Neural cell (in vitro differentiated cells): Measurements from ENCODE around the gene ANO8.

ENCODE experiments used
- CTCF ChIP-seq: fragments of 450-650 bp; IDR thresholded peaks from 2 replicates; pipeline ENCODE4 v1.5.1; 2014; ENCODE audit warnings: antibody characterized with exemption, mild to moderate bottlenecking, moderate library complexity; ENCODE audit not compliant: poor library complexity, severe bottlenecking
- EP300 ChIP-seq: fragments of 450-650 bp; conservative IDR thresholded peaks from 2 replicates; pipeline ENCODE4 v1.6.1; 2014; ENCODE audit warnings: antibody characterized with exemption, mild to moderate bottlenecking, moderate library complexity; ENCODE audit not compliant: poor library complexity, severe bottlenecking
- EZH2 ChIP-seq: fragments of 200-600, 300-800 bp; shearing (Covaris generic), sonication (generic); IDR thresholded peaks from 2 replicates; pipeline ENCODE4 v1.6.1; 2014; ENCODE audit warnings: antibody characterized with exemption, low read length, borderline replicate concordance, mild to moderate bottlenecking; ENCODE audit not compliant: insufficient read depth, poor library complexity, severe bottlenecking
- MXI1 ChIP-seq: fragments of 450-650 bp; conservative IDR thresholded peaks from 2 replicates; pipeline ENCODE4 v1.6.1; 2014; ENCODE audit warnings: antibody characterized with exemption, mild to moderate bottlenecking; ENCODE audit not compliant: poor library complexity, severe bottlenecking
- POLR2AphosphoS5 ChIP-seq: IDR thresholded peaks from 2 replicates; pipeline ENCODE4 v1.6.1; 2012
- RAD21 ChIP-seq: fragments of 450-650 bp; conservative IDR thresholded peaks from 2 replicates; pipeline ENCODE4 v1.6.1; 2014; ENCODE audit warnings: antibody characterized with exemption, mild to moderate bottlenecking, moderate library complexity
- REST ChIP-seq: IDR thresholded peaks from 2 replicates; pipeline ENCODE4 v1.6.1; 2012; ENCODE audit warnings: borderline replicate concordance
- SMC3 ChIP-seq: fragments of 450-650 bp; conservative IDR thresholded peaks from 2 replicates; pipeline ENCODE4 v1.6.1; 2014; ENCODE audit warnings: antibody characterized with exemption, mild to moderate bottlenecking, moderate library complexity; ENCODE audit not compliant: poor library complexity
- TAF1 ChIP-seq: IDR thresholded peaks from 2 replicates; pipeline ENCODE4 v1.6.1; 2012; ENCODE audit warnings: low read depth

GRCh38 chr19:17314007-17314593 is 20.6 kb downstream of the ANO8 start:
- TF ChIP-seq CTCF: no peak
- no peak for TF ChIP-seq POLR2AphosphoS5
- no peak for TF ChIP-seq TAF1
- TF ChIP-seq EZH2: no peak
- TF ChIP-seq SMC3: no peak
- TF ChIP-seq RAD21: no peak
- no peak for TF ChIP-seq EP300
- no peak for TF ChIP-seq REST
- no peak for TF ChIP-seq MXI1
